Endothelial cell of umbilical vein (primary cell): ENCODE results near the gene CAPN1. TPM values are rescaled to one million over a fixed set of nuclear protein-coding genes. Genes with fewer than 3 reads are reported as not detected.

Experiments
- BruUV-seq: library from RNA; stranded (reverse); fragments of 400-500 nt; replicated peaks from 2 replicates; lab custom pipeline; 2021; lab: Mats Ljungman, UMichigan
- CTCF ChIA-PET: fragments of 300-600, 350-600 bp; sonication (Branson Sonifier 250); formaldehyde crosslinking; loops from one replicate; lab custom pipeline; 2021; ENCODE audit warnings: antibody characterized with exemption, inconsistent platforms; lab: Charles Lee
- POLR2A ChIA-PET: fragments of 300-600, 350-600 bp; sonication (Branson Sonifier 250); formaldehyde crosslinking; loops from one replicate; lab custom pipeline; 2021; ENCODE audit warnings: antibody characterized with exemption, inconsistent platforms; lab: Charles Lee
- DNase-seq: peaks from one replicate; pipeline ENCODE4 v3.0.0-alpha.2; 2011; ENCODE audit warnings: low read depth, low spot score
- FAIRE-seq: peaks from 2 replicates; lab custom pipeline; 2011; peaks lifted over from hg19 to GRCh38; lab: Jason Lieb, UNC
- H2AFZ ChIP-seq: 2 replicates; pipeline ENCODE4 v1.6.0; 2012; ENCODE audit warnings: low read depth, low read length, control low read depth, inconsistent platforms
- H3K27ac ChIP-seq: 2 replicates; pipeline ENCODE4 v1.5.1; 2011; ENCODE audit warnings: low read depth, mild to moderate bottlenecking, control low read depth, low read length, moderate library complexity; ENCODE audit not compliant: insufficient read depth
- H3K27me3 ChIP-seq, 2 experiments: 2 replicates each; pipeline versions ENCODE4 v1.6.0 to v1.6.1; 2011; ENCODE audit warnings: low read length in 2 of 2, mixed read lengths in 1 of 2; ENCODE audit not compliant: control insufficient read depth in 2 of 2, insufficient read depth in 2 of 2
- H3K36me3 ChIP-seq, 2 experiments: 2 replicates in 1 of 2; 3 replicates in 1 of 2; pipeline ENCODE4 v1.5.1; 2011; ENCODE audit warnings: low read length in 2 of 2, mild to moderate bottlenecking in 1 of 2, moderate library complexity in 1 of 2; ENCODE audit not compliant: control insufficient read depth in 2 of 2, insufficient read depth in 2 of 2; ENCODE audit errors: extremely low read depth in 1 of 2
- H3K4me1 ChIP-seq: 3 replicates; pipeline ENCODE4 v1.5.1; 2011; ENCODE audit warnings: mild to moderate bottlenecking, low read length; ENCODE audit not compliant: control insufficient read depth, insufficient read depth; ENCODE audit errors: extremely low read depth
- H3K4me2 ChIP-seq: 2 replicates; pipeline ENCODE4 v1.6.1; 2011; ENCODE audit warnings: low read length, control low read depth, mixed read lengths; ENCODE audit not compliant: insufficient read depth
- H3K4me3 ChIP-seq, 3 experiments: fragments of 200-600 bp in 1 of 3; sonication (generic), shearing (Covaris generic) in 1 of 3; replicated peaks in 1 of 3; 2 replicates each; pipeline ENCODE4 v1.5.1; 2011 to 2016; ENCODE audit warnings: control low read depth in 3 of 3, low read length in 3 of 3, mild to moderate bottlenecking in 2 of 3, inconsistent platforms in 1 of 3, low read depth in 1 of 3, moderate library complexity in 1 of 3; ENCODE audit not compliant: insufficient read depth in 1 of 3
- H3K79me2 ChIP-seq: 2 replicates; pipeline ENCODE4 v1.6.0; 2012; ENCODE audit warnings: low read length, inconsistent platforms; ENCODE audit not compliant: control insufficient read depth, insufficient read depth
- H3K9ac ChIP-seq: replicated peaks from 2 replicates; pipeline ENCODE3; 2011; ENCODE audit warnings: low read length, control low read depth; ENCODE audit not compliant: insufficient read depth; ENCODE audit errors: extremely low read depth
- H3K9me1 ChIP-seq: replicated peaks from 3 replicates; pipeline ENCODE4 v1.6.0; 2011; ENCODE audit warnings: mild to moderate bottlenecking, low read length; ENCODE audit not compliant: control insufficient read depth, insufficient read depth; ENCODE audit errors: extremely low read depth
- H3K9me3 ChIP-seq: replicated peaks from 2 replicates; pipeline ENCODE4 v1.5.1; 2012; ENCODE audit warnings: low read length, inconsistent platforms; ENCODE audit not compliant: control insufficient read depth, insufficient read depth
- H4K20me1 ChIP-seq: replicated peaks from 2 replicates; pipeline ENCODE3; 2011; ENCODE audit warnings: mild to moderate bottlenecking, low read length; ENCODE audit not compliant: control insufficient read depth, insufficient read depth; ENCODE audit errors: extremely low read depth
- CTCF ChIP-seq, 2 donors: IDR thresholded peaks; 1 replicate in 1 of 2; 2 replicates in 1 of 2; pipeline ENCODE4 v1.5.1; 2011; ENCODE audit warnings: low read length in 2 of 2, mild to moderate bottlenecking in 2 of 2, moderate library complexity in 2 of 2, control low read depth in 1 of 2, inconsistent platforms in 1 of 2, low read depth in 1 of 2; ENCODE audit not compliant: insufficient read depth in 1 of 2; ENCODE audit errors: extremely low read depth in 1 of 2
- EZH2 ChIP-seq: IDR thresholded peaks from 2 replicates; pipeline ENCODE4 v1.6.1; 2012; ENCODE audit warnings: borderline replicate concordance, low read depth, mild to moderate bottlenecking, moderate library complexity, low read length, inconsistent platforms; ENCODE audit not compliant: severe bottlenecking
- FOS ChIP-seq: IDR thresholded peaks from 2 replicates; pipeline ENCODE4 v1.6.1; 2011; ENCODE audit warnings: mild to moderate bottlenecking, low read length, moderate library complexity, borderline replicate concordance; ENCODE audit not compliant: insufficient read depth
- GATA2 ChIP-seq: IDR thresholded peaks from 2 replicates; pipeline ENCODE4 v1.7.0; 2011; ENCODE audit warnings: low read depth, mild to moderate bottlenecking, moderate library complexity, mixed read lengths, low read length; ENCODE audit not compliant: insufficient read length, insufficient read depth
- JUN ChIP-seq: IDR thresholded peaks from 2 replicates; pipeline ENCODE4 v1.6.1; 2011; ENCODE audit warnings: borderline replicate concordance, low read depth; ENCODE audit not compliant: insufficient read length, insufficient read depth
- MAX ChIP-seq: IDR thresholded peaks from 2 replicates; pipeline ENCODE4 v1.6.1; 2011; ENCODE audit not compliant: insufficient read depth, insufficient read length
- MYC ChIP-seq: IDR thresholded peaks from one replicate; pipeline ENCODE4 v1.6.1; 2011; ENCODE audit warnings: mild to moderate bottlenecking, low read depth, low read length
- POLR2A ChIP-seq: IDR thresholded peaks from 2 replicates; pipeline ENCODE4 v1.6.1; 2012; ENCODE audit warnings: low read depth, mild to moderate bottlenecking, control low read depth, low read length
- POLR2AphosphoS5 ChIP-seq: IDR thresholded peaks from 2 replicates; pipeline ENCODE4 v1.6.1; 2012; ENCODE audit warnings: low read depth, mild to moderate bottlenecking, control low read depth, low read length, moderate library complexity; ENCODE audit not compliant: insufficient read depth
- dilution Hi-C: fragments of 300-500 bp; cut with MboI; formaldehyde crosslinking; loops from one replicate; pipeline ENCODE4 v1.15.0; 2019; ENCODE audit warnings: low sequenced_read_pairs; ENCODE audit not compliant: extremely low pct_ligation_motif_present
- intact Hi-C: fragments of 100-400 bp; cut with micrococcal nuclease; formaldehyde crosslinking; loops from one replicate; pipeline ENCODE4 v1.10.0; 2022
- polyA plus RNA-seq, 4 experiments: library from polyadenylated mRNA; depleted of rRNA in 3 of 4; stranded (reverse) in 3 of 4; unstranded in 1 of 4; fragments of >200 nt; gene quantifications; 2 replicates each; pipeline versions ENCODE4 v1.2.1 to v1.2.3, GENCODE V29; 2011 to 2012; ENCODE audit warnings: missing spikeins in 1 of 4
- total RNA-seq: library from RNA; stranded (reverse); gene quantifications from 2 replicates; pipeline ENCODE4 v1.2.3, GENCODE V29; 2021

Gene CAPN1
- total and polyA plus RNA-seq, 2 donors (not counting 3 experiments of a cell fraction or from before 2014, with no cell fraction given): 217 to 218 TPM

GRCh38 chr11:65160643-65161042 lies 21.1 kb upstream of the CAPN1 start:
- H3K36me3 ChIP-seq: no peaks in the 10 kb centered on the region
- H2AFZ ChIP-seq: no peak overlapping the region
- ChIA-PET POLR2A (no interaction called here), CTCF (no interaction called here)
- no peak overlapping the region for H3K4me2 ChIP-seq
- no peak overlapping the region for H3K27ac ChIP-seq
- H4K20me1 ChIP-seq: no peaks in the 10 kb centered on the region
- no peaks in the 10 kb centered on the region for H3K4me1 ChIP-seq
- dilution Hi-C loops: no loop called here
- no peaks in the 10 kb centered on the region for H3K79me2 ChIP-seq
- H3K9me1 ChIP-seq: no peaks in the 10 kb centered on the region
- no peak overlapping the region for H3K4me3 ChIP-seq
- FAIRE-seq: no peak
- H3K27me3 ChIP-seq: no peaks in the 10 kb centered on the region
- no peak overlapping the region for H3K9ac ChIP-seq
- no peaks in the 10 kb centered on the region for H3K9me3 ChIP-seq
- DNase-seq: no peak
- intact Hi-C loops: no loop called here
- TF ChIP-seq JUN (no peak), FOS (no peak), MYC (no peak), GATA2 (no peak), MAX (no peak)
- BruUV-seq: no TSS peak

- no peak overlapping the region for H3K4me3 ChIP-seq
- BruUV-seq: no TSS peak
- no peak for FAIRE-seq
- H3K9ac ChIP-seq: no peak overlapping the region
- no peaks in the 10 kb centered on the region for H3K79me2 ChIP-seq
- H3K4me1 ChIP-seq: peaks cover 3% of the 10 kb centered on the region
- no peak overlapping the region for H3K27ac ChIP-seq
- DNase-seq: no peak
- no peak overlapping the region for H3K4me2 ChIP-seq
- intact Hi-C loops (no loop called here), dilution Hi-C loops (no loop called here)
- ChIA-PET CTCF (no interaction called here), POLR2A (no interaction called here)
- no peak overlapping the region for H2AFZ ChIP-seq
- TF ChIP-seq POLR2AphosphoS5 (no peak), MYC (no peak), GATA2 (no peak), JUN (no peak), CTCF (IDR thresholded peaks at IDR 0.05; ENCODE audit: extremely low read depth in 1 of 2, insufficient read depth in 1 of 2, low read depth in 1 of 2, low read length in 2 of 2) (no peak), MAX (no peak), POLR2A (no peak), FOS (no peak), EZH2 (no peak)
- H4K20me1 ChIP-seq: no peaks in the 10 kb centered on the region
- no peaks in the 10 kb centered on the region for H3K9me3 ChIP-seq
- H3K27me3 ChIP-seq: no peaks in the 10 kb centered on the region
- no peaks in the 10 kb centered on the region for H3K36me3 ChIP-seq
- no peaks in the 10 kb centered on the region for H3K9me1 ChIP-seq
Measured at GRCh38 chr11:65163684-65164083, 18.0 kb upstream of the CAPN1 start.
